GM23338 (cell line): ENCODE results near the gene GNG12.

Experiments used
- CREB1 ChIP-seq: fragments of 250-450 bp; sonication (Bioruptor Pico); IDR thresholded peaks from 2 replicates; pipeline ENCODE4 v1.5.0; 2020; ENCODE audit warnings: low read depth, mild to moderate bottlenecking, moderate library complexity
- CTCF ChIP-seq, 2 experiments: fragments of 200-600 bp in 1 of 2; sonication (generic) in 1 of 2; conservative IDR thresholded peaks; 2 replicates each; pipeline versions ENCODE4 v1.5.1 to v1.6.1; 2016 to 2017; ENCODE audit warnings: antibody characterized with exemption in 2 of 2, low read depth in 2 of 2, mild to moderate bottlenecking in 2 of 2, moderate library complexity in 1 of 2
- EZH2 ChIP-seq: fragments of 200-600 bp; sonication (generic); IDR thresholded peaks from one replicate; pipeline ENCODE4 v1.8.0; 2017; ENCODE audit warnings: antibody characterized with exemption, mild to moderate bottlenecking, low read depth; ENCODE audit not compliant: unreplicated experiment
- EZH2phosphoT487 ChIP-seq: fragments of 200-600 bp; sonication (generic); IDR thresholded peaks from one replicate; pipeline ENCODE4 v1.8.1; 2018; ENCODE audit warnings: antibody characterized with exemption; ENCODE audit not compliant: unreplicated experiment
- JUNB ChIP-seq: IDR thresholded peaks from one replicate; pipeline ENCODE4 v1.6.1; 2016; ENCODE audit warnings: antibody characterized with exemption; ENCODE audit not compliant: unreplicated experiment
- NANOG ChIP-seq: IDR thresholded peaks from 2 replicates; pipeline ENCODE4 v1.6.1; 2016; ENCODE audit warnings: antibody characterized with exemption, borderline replicate concordance
- POLR2AphosphoS5 ChIP-seq: IDR thresholded peaks from 2 replicates; pipeline ENCODE4 v1.6.1; 2016; ENCODE audit warnings: antibody characterized with exemption, low read depth
- STAT1 ChIP-seq: IDR thresholded peaks from one replicate; pipeline ENCODE4 v1.6.1; 2016; ENCODE audit warnings: antibody characterized with exemption; ENCODE audit not compliant: unreplicated experiment
- ZNF114 ChIP-seq: fragments of 250-450 bp; sonication (Bioruptor Pico); IDR thresholded peaks from 2 replicates; pipeline ENCODE4 v1.5.0; 2020; ENCODE audit warnings: mild to moderate bottlenecking, moderate library complexity
- ZNF331 ChIP-seq: fragments of 250-450 bp; sonication (Bioruptor Pico); IDR thresholded peaks from 2 replicates; pipeline ENCODE4 v1.5.0; 2020; ENCODE audit warnings: low read depth, mild to moderate bottlenecking, moderate library complexity
- ZNF462 ChIP-seq: fragments of 250-450 bp; sonication (Bioruptor Pico); IDR thresholded peaks from 2 replicates; pipeline ENCODE4 v1.5.0; 2020; ENCODE audit warnings: mild to moderate bottlenecking, moderate library complexity
- TF ChIP-seq, protein P1 (sequence below): IDR thresholded peaks from one replicate; pipeline ENCODE4 v1.6.1; 2018; ENCODE audit warnings: antibody characterized with exemption; ENCODE audit not compliant: unreplicated experiment
- TF ChIP-seq, protein P2 (sequence below): IDR thresholded peaks from 2 replicates; pipeline ENCODE4 v1.6.1; 2016; ENCODE audit warnings: antibody characterized with exemption

DNA sequence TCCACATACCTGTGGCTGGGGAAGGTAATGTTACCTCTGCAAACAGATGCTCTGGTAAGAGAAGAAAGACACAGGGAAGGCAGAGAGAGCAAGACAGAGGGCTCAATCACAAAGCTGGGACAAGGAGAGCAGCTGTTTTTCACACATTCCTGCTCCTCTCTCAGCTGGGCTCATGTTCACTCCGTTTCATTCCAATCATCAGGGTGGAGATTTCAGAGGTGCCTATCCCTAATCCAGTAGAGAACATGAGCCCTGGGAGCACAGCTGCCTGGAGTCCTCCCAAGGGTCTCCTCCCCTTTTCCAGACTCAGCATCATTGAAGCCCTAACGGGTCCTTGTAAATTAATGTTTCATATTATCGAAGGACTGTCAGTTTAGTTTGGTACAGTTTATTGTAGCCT lies 128.9 kb downstream of the GNG12 start:
- TF ChIP-seq EZH2 (no peak), CTCF (conservative IDR thresholded peaks at IDR 0.05; ENCODE audit: low read depth in 2 of 2) (no peak), POLR2AphosphoS5 (no peak), JUNB (no peak), EZH2phosphoT487 (no peak), CREB1 (CRISPR knock-in tag) (no peak), ZNF462 (CRISPR knock-in tag) (no peak), ZNF114 (CRISPR knock-in tag) (no peak), ZNF331 (CRISPR knock-in tag) (no peak), NANOG (no peak), STAT1 (no peak)
- TF ChIP-seq, protein P1, sequence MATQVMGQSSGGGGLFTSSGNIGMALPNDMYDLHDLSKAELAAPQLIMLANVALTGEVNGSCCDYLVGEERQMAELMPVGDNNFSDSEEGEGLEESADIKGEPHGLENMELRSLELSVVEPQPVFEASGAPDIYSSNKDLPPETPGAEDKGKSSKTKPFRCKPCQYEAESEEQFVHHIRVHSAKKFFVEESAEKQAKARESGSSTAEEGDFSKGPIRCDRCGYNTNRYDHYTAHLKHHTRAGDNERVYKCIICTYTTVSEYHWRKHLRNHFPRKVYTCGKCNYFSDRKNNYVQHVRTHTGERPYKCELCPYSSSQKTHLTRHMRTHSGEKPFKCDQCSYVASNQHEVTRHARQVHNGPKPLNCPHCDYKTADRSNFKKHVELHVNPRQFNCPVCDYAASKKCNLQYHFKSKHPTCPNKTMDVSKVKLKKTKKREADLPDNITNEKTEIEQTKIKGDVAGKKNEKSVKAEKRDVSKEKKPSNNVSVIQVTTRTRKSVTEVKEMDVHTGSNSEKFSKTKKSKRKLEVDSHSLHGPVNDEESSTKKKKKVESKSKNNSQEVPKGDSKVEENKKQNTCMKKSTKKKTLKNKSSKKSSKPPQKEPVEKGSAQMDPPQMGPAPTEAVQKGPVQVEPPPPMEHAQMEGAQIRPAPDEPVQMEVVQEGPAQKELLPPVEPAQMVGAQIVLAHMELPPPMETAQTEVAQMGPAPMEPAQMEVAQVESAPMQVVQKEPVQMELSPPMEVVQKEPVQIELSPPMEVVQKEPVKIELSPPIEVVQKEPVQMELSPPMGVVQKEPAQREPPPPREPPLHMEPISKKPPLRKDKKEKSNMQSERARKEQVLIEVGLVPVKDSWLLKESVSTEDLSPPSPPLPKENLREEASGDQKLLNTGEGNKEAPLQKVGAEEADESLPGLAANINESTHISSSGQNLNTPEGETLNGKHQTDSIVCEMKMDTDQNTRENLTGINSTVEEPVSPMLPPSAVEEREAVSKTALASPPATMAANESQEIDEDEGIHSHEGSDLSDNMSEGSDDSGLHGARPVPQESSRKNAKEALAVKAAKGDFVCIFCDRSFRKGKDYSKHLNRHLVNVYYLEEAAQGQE: no peak
- TF ChIP-seq, protein P2, sequence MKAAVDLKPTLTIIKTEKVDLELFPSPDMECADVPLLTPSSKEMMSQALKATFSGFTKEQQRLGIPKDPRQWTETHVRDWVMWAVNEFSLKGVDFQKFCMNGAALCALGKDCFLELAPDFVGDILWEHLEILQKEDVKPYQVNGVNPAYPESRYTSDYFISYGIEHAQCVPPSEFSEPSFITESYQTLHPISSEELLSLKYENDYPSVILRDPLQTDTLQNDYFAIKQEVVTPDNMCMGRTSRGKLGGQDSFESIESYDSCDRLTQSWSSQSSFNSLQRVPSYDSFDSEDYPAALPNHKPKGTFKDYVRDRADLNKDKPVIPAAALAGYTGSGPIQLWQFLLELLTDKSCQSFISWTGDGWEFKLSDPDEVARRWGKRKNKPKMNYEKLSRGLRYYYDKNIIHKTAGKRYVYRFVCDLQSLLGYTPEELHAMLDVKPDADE: no peak
